ENCODE measurements around the gene ASPA.

GRCh38 chr17:3542410-3543088 is 66.8 kb downstream of the ASPA start:
- TF ChIP-seq CTCF (IDR thresholded peaks at IDR 0.05; ENCODE audit: extremely low read depth in 1 of 2, insufficient read depth in 1 of 2, low read depth in 1 of 2, low read length in 2 of 2) = no peak
- TF ChIP-seq MAX (IDR thresholded peaks at IDR 0.05; ENCODE audit: insufficient read depth, insufficient read length) = no peak
- no peak for TF ChIP-seq POLR2AphosphoS5 (IDR thresholded peaks at IDR 0.05; ENCODE audit: insufficient read depth, low read depth, low read length)
- TF ChIP-seq MYC (IDR thresholded peaks at IDR 0.05; ENCODE audit: low read depth, low read length) = no peak
- TF ChIP-seq EZH2 (IDR thresholded peaks at IDR 0.05; ENCODE audit: borderline replicate concordance, low read depth, low read length, severe bottlenecking) = no peak

All from endothelial cell of umbilical vein (primary cell).